Superior temporal gyrus (tissue), 1 donor: ENCODE measurements around the gene VAV2.
"Not testable (repeated sequence)": the region's sequence is repeated elsewhere in the genome, so short reads cannot be mapped to it uniquely, and the experiment has no call there.

Source experiments
- DNase-seq: peaks from one replicate; pipeline ENCODE4 v3.0.0-alpha.2; 2016; ENCODE audit errors: extremely low spot score

Gene VAV2

DNA sequence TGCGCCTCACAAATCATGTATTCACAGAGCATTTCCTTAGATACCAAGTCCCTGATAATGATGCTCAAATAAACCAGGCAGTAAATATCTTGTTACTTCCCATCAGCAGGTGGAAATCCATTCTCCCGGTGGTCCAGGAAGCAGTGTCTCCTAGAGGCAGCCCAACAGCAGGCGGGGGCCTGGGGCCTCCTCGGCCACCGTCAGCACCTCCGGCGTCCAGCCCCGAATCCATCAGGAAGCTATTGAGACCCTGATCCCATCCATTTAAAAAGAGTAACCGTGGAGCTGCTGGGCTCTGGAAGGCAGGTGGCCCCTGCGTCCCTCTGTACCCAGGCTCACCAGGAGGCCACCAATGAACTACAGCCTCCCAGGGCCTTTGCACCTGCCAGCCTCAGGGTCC is 54.0 kb downstream of the VAV2 start:
- no peak for DNase-seq

- DNase-seq, result no peak
Measured at GRCh38 chr9:133937120-133937519, 55.0 kb downstream of the VAV2 start.

GRCh38 chr9:133935328-133936005 is 56.7 kb downstream of the VAV2 start:
- DNase-seq, result no peak

DNA sequence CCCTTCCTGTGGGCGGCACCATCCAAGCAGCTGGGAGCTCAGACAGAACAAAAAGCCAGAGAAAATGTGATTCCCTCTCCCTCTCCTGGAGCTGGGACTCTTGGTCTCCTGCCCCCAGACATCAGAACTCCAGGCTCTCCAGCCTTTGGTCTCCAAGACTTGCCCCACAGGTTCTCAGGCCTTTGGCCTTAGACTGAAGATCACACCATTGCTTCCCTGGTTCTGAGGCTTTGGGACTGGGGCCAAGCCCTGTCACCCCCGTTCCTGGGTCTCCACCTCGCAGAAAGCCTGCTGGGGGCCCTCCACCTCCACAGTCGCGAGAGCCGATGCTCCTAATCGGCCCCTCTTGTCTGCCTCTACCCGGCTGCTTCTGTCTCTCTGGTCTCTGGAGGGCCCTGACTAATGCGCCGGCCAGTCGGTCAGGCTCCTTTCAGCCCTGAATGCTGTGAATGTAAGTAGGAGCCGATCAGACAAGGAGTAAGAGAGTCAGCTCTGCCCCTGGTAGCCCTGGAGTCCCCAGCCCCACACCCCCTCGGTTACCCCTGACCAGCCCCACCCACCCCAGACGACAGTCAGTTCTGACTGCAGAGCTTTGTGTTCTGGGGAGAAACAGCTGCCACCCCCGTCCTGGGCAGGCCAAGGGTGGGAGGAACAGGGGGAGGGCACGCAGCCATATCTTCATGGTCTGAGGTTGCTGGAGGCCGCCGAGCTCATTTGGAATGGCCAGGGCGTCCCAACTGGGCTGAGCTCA is 57.5 kb downstream of the VAV2 start:
- DNase-seq, result no peak

- no peak for DNase-seq
Measured at GRCh38 chr9:133933426-133934026, 58.6 kb downstream of the VAV2 start.

DNA sequence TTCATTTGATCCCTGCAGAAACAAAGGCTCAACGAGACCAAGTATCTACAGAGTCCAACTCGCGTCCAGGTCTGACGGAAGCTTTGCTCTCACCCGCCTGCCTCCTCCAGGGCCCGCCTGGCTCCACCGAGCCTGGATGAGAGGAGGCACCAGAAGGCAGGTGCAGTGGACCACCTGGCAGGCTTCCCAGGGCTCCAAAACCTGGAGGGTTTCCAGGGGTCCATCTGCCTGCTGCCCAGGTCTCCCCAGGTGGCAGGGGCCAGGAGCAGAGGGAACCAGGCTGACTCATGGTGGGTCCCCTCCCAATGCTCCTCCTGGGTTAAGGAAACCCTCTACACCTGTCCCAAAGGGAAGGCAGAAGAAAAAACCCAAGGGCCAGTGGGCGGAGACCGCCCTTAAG is 59.5 kb downstream of the VAV2 start:
- no peak for DNase-seq

GRCh38 chr9:133932181-133932580 is 59.9 kb downstream of the VAV2 start:
- no peak for DNase-seq

GRCh38 chr9:133930682-133931485 is 61.2 kb downstream of the VAV2 start:
- DNase-seq, result no peak

DNA sequence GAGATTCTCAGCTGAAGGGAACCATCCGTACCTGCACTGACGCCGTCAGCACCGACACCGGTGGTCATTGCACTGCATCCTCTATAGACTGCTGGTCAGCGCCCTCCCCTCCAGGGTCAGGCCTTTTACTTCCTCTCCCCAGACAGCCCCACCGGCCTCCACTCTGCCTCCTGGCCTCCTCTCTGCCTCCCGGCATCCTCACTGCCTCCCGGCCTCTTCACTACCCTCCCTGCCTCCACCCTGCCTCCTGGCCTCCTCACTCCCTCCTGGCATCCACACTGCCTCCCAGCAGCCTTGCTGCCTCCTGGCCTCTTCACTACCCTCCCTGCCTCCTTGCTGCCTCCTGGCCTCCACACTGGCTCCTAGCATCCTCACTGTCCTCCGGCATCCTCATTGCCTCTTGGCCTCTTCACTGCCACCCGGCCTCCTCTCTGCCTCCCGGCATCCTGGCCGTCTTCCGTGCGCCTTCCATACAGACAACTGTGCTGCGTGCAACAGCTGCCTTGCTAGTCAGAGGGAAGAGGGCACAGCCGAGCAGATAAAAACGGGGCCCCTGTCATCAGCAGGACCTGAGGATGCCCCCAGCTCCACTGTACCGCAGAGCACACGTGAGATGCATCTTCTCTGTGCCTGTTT is 62.0 kb downstream of the VAV2 start:
- DNase-seq, result no peak

- no peak for DNase-seq
Measured at GRCh38 chr9:133929599-133929998, 62.5 kb downstream of the VAV2 start.

- no peak for DNase-seq
Measured at GRCh38 chr9:133928248-133928764, 63.8 kb downstream of the VAV2 start.

- DNase-seq, result no peak
Measured at GRCh38 chr9:133927041-133927440, 65.1 kb downstream of the VAV2 start.

DNA sequence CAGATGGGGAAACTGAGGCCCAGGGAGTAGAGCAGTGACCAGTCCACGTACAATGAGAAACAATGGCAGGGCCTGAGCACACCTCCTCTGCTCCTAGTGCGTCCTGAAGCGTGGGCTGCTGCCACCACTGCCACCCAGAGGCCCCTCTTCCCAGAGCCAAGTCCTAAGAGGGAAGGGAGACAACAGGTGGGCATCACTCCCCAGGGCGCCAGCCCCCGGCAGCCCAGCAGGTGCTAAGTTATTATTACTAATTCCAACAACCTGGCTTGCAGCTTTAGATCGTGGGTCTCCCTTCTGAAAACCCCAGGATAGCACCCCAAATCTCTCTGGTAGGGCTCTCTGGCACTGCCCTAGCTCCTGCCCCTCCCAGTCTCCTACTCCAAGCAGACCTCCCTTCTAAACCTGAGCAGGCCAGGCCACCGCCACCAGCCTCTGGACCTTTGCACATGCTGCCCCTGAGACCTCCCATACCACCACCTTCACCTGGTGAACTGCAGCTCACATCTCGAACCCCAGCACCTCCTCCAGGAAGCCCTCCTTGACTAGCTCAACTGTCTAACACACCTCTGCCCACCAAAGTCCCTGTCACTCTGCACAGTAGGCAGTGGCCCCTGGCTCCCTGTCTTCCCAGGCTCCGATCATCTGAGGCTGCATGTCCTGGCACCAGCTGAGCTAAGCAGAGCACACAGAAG is 65.8 kb downstream of the VAV2 start:
- no peak for DNase-seq

- no peak for DNase-seq
Measured at GRCh38 chr9:133924453-133924852, 67.7 kb downstream of the VAV2 start.

DNA sequence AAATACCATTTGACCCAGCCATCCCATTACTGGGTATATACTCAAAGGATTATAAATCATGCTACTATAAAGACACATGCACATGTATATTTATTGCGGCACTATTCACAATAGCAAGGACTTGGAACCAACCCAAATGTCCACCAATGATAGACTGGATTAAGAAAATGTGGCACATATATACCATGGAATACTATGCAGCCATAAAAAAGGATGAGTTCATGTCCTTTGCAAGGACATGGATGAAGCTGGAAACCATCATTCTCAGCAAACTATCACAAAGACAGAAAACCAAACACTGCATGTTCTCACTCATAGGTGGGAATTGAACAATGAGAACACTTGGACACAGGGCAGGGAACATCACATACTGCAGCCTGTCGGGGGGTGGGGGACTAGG is 68.5 kb downstream of the VAV2 start:
- not testable (repeated sequence) for DNase-seq

DNA sequence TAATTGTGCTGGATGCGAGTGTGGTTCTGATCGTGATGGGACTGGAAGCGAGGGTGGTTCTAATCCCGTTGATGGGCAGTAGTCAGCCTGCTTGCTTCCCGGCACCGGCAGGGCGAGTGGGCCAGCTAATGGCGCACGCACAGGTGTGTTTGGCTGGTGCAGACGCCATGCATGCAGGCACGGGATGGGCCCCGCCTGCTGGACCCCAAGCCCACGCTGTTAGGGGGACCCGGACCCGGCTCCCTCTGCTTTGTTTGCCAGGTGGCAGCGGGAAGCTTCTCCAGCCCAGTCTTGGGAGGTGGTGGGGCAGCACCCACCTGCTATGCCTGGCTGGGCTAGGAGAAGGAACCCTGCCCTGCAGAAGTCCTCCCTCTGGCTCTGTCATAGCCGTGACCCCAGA is 70.3 kb downstream of the VAV2 start:
- no peak for DNase-seq

DNA sequence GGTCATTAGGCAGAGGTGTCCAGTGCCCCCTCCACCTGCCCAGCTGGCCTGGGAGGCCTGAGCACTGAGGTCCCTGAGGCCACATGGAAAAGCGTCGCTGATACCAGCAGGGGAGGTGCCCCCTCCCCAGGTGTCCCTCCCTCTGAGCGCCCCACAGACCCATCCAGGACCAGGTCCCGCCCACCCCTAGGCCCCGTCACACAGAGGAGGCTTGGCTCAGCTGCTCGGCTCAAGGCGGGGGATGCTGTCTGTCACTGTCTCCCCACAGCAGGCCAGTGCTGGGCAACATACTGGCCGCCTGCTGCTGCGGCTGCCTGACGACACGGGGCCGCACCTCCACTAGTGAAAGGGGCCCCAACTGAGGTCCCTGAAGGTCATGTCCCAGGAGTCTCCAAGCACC is 71.7 kb downstream of the VAV2 start:
- DNase-seq, result no peak

- no peak for DNase-seq
Measured at GRCh38 chr9:133919253-133920115, 72.6 kb downstream of the VAV2 start.

GRCh38 chr9:133918111-133918813 is 73.9 kb downstream of the VAV2 start:
- no peak for DNase-seq
